ENCODE data around the gene PORCN. TPM values are rescaled to one million over a fixed set of nuclear protein-coding genes. Genes with fewer than 3 reads are reported as not detected.

The PORCN gene
- total RNA-seq (2014; rRNA removed; shearing (Covaris generic); ENCODE audit: low replicate concordance): 1.6 and 11.2 TPM in 2 replicates

GRCh38 chrX:48508400-48509244 is at the start of gene PORCN:
TSS of gene PORCN (plus strand) at chrX:48508992. CDS start at chrX:48509821, 829 bp downstream.
- Histone ChIP-seq H3K9me3 (no peaks in the 10 kb centered on the region), H3K4me3 (peak within 1 kb of the TSS; percentile 59), H3K36me3 (no peaks in the 10 kb centered on the region), H3K27me3 (no peaks in the 10 kb centered on the region)
- peak; percentile 76 for DNase-seq

DNA sequence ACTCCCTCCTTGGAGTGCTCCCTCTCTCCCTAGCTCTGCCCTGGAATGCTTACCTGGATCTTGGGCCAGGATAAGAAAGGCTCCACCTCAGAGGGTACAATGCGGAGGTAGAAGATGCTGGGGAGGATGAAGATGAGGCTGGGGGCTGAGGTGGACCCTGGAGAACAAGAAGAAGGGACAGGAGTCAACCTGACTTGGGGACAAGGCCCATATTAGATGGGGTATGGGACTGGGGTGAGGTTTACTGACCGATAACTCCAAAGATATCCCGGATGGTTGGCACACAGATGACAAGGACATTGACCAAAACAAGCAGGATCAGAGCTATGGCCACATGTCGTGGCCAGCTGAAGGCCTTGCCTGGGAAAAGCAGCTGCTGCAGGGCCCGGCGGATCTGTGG is 49.3 kb upstream of the PORCN start:
- Histone ChIP-seq H3K9me3 (no peaks in the 10 kb centered on the region), H3K36me3 (no peaks in the 10 kb centered on the region), H3K27me3 (no peaks in the 10 kb centered on the region), H3K4me3 (no peak overlapping the region)
- no peak for DNase-seq

GRCh38 chrX:48460031-48460430 is 48.8 kb upstream of the PORCN start:
- H3K27me3 ChIP-seq: no peaks in the 10 kb centered on the region
- DNase-seq: no peak
- no peaks in the 10 kb centered on the region for H3K36me3 ChIP-seq
- no peaks in the 10 kb centered on the region for H3K9me3 ChIP-seq
- H3K4me3 ChIP-seq: no peak overlapping the region

- Histone ChIP-seq H3K9me3 (no peaks in the 10 kb centered on the region), H3K36me3 (no peaks in the 10 kb centered on the region), H3K4me3 (no peak overlapping the region), H3K27me3 (no peaks in the 10 kb centered on the region)
- DNase-seq: no peak
Observed at GRCh38 chrX:48460606-48461005, 48.2 kb upstream of the PORCN start.

GRCh38 chrX:48461830-48462229 is 47.0 kb upstream of the PORCN start:
- no peak overlapping the region for H3K4me3 ChIP-seq
- no peaks in the 10 kb centered on the region for H3K9me3 ChIP-seq
- H3K27me3 ChIP-seq: no peaks in the 10 kb centered on the region
- H3K36me3 ChIP-seq: no peaks in the 10 kb centered on the region
- DNase-seq: no peak

GRCh38 chrX:48465336-48465933 is 43.4 kb upstream of the PORCN start:
- H3K4me3 ChIP-seq: no peak overlapping the region

DNA sequence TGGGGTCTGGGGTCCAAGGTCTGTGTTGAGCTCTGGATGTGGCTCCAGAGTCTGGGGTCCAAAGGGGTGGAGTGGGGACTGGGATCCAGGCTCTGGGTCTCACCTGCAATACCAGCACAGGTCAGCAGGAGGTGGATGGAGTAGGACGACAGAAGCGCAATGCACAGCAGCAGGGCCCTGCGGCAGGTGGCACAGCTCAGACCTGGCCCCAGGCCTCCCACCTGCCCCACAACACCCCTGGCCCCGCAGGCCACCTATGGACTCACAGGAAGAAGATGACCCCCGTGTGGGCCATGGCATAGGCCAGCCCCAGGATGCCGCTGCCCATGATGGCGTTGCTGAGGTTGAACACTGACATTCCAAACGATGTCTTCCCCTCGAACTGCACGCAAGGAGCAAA is 42.1 kb upstream of the PORCN start:
- H3K9me3 ChIP-seq: no peaks in the 10 kb centered on the region
- H3K4me3 ChIP-seq: no peak overlapping the region
- no peak for DNase-seq
- no peaks in the 10 kb centered on the region for H3K27me3 ChIP-seq
- H3K36me3 ChIP-seq: no peaks in the 10 kb centered on the region

More at GRCh38 chrX:48465336-48465933, 43.4 kb upstream of the PORCN start:
- H3K9me3 ChIP-seq: no peaks in the 10 kb centered on the region
- DNase-seq: peak; percentile 78
- H3K36me3 ChIP-seq: no peaks in the 10 kb centered on the region
- H3K27me3 ChIP-seq: no peaks in the 10 kb centered on the region

- Histone ChIP-seq H3K36me3 (no peaks in the 10 kb centered on the region), H3K4me3 (no peak overlapping the region), H3K27me3 (no peaks in the 10 kb centered on the region), H3K9me3 (no peaks in the 10 kb centered on the region)
- DNase-seq: no peak
Observed at GRCh38 chrX:48467281-48467761, 41.5 kb upstream of the PORCN start.

DNA sequence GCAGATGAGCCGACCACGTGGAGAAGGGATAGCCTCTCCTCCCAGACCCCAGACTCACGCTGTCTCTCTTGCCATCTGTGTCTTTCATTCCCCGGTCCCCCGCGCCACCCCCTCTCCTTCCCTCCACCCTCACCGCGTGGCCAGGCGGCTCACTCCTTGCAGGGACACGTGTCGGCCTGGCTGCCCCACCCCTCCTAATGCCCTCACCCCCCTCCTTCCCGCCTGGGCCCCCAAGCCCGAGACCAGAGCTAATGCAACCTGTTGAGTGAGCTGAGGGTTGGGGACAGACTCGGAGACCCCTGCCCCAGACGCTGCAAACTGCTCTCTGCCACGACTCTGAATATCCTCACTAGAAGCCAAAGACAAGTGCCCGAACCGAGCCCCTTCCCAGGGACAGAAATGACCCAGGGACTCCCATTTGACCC is 40.5 kb upstream of the PORCN start:
- no peak overlapping the region for H3K4me3 ChIP-seq
- no peaks in the 10 kb centered on the region for H3K36me3 ChIP-seq
- DNase-seq: no peak
- no peaks in the 10 kb centered on the region for H3K9me3 ChIP-seq
- no peaks in the 10 kb centered on the region for H3K27me3 ChIP-seq

DNA sequence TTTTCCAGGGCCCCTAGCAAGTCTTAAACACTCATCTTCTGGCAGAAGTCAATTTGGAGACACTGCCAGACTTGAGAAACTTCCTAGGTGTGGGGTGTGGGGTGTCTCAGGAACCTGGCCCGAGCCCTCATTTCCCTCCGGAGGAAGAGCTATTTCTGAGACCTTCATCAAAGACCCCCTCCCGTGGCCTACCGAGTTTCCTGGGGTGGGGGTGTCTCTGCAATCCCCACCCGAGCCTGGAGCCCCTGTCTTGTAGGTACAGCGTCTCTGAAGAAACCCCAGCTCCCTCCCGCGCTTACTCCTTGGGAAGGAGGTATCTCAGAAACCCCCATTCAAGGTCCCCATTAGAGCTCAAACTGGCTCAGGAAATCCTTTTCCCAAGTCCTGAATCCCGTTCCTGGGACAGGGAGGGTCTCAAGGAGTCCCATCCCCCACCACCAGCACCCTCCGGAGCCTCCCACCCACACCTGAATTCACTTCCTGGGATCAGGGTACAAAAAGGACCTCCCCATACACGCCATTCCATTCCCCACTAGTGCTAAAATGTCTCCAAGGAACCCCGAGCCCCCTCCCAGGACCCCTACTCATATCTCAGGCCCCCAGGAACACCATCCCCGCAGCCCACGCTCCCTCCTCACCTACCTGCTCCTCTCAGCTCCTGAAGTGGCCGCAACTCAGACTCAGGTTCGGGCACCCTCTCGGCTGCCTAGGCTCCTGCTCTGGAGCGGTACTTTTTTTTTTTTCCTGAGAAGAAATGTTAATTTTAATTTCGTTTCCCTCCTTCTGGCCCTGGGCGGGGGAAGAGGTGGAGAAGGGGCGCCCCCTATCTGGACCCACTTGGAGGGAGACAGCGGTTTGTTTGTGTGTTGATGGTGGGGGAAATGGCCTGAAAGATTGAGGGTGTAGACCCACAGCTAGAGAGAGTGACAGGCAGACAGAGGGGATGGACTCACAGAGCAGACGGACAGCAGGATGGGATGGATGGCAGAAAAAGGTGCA is 39.8 kb upstream of the PORCN start:
- H3K27me3 ChIP-seq: no peaks in the 10 kb centered on the region
- H3K36me3 ChIP-seq: no peaks in the 10 kb centered on the region
- DNase-seq: no peak
- no peak overlapping the region for H3K4me3 ChIP-seq
- H3K9me3 ChIP-seq: no peaks in the 10 kb centered on the region

DNA sequence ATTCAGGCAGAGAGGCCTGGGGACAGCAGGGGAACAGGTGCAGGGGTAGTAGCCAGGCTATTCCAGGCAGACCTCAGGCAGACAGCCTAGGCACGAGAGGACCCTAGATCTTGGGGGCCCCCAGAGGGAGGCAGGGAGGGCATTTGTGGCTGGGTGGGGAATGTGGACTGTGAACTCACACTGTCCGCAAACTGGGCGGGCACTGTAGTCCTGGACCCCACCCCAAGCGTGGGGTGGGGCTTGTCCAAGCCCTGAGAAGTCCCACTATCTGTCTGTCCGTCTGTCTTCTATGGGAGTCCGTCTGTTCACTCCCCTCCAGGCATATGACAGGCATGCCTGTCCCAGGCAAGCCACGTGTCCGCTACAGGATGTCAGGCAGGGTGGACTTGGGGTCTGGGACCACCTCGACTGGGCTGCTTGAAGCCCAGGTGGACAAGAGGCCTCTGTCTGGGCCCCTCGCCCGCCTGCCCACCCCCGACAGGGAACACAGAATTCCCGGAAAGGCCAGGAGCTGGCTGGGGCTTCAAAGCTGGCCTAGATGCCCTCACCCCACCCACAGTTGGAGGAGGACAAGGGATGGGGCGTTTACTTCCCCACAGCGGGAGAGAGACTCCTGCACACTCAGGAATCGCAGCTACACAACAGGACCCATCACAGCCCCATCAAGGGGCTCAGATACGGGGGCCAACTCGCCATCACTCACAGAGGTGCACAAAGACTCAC is 38.5 kb upstream of the PORCN start, which contains the start of gene SLC38A5:
Gene SLC38A5 (minus strand): TSS at position 151 of the 723 bp plus-strand sequence. CDS start 2,336 bp downstream, outside the sequence.
- Histone ChIP-seq H3K27me3 (no peaks in the 10 kb centered on the region), H3K36me3 (no peaks in the 10 kb centered on the region), H3K9me3 (no peaks in the 10 kb centered on the region), H3K4me3 (no peak within 1 kb of the TSS)
- no peak for DNase-seq

GRCh38 chrX:48470833-48471118 is 38.0 kb upstream of the PORCN start:
- Histone ChIP-seq H3K27me3 (no peaks in the 10 kb centered on the region), H3K9me3 (no peaks in the 10 kb centered on the region), H3K4me3 (no peak overlapping the region), H3K36me3 (no peaks in the 10 kb centered on the region)
- DNase-seq: no peak

DNA sequence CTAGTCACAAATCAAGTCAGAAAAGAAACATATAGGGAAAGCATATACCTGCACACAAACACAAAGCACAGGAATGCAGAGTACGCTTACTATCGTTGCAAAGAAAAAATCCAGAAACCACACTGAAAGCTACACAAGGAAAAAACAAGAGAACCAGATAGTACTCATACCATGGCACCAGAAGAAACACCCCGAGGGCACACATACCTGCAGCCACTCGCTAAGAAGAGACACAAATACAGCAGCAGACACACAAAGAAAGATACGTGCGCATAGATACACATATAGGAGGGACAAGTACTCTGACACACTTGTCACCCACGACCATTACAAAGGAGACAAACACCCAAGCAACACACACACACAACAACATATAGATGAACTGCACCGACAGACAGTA is 37.3 kb upstream of the PORCN start:
- no peaks in the 10 kb centered on the region for H3K27me3 ChIP-seq
- H3K4me3 ChIP-seq: no peak overlapping the region
- H3K36me3 ChIP-seq: no peaks in the 10 kb centered on the region
- no peaks in the 10 kb centered on the region for H3K9me3 ChIP-seq
- DNase-seq: no peak

- Histone ChIP-seq H3K9me3 (no peaks in the 10 kb centered on the region), H3K36me3 (no peaks in the 10 kb centered on the region), H3K4me3 (no peak overlapping the region), H3K27me3 (no peaks in the 10 kb centered on the region)
- no peak for DNase-seq
Observed at GRCh38 chrX:48472225-48472624, 36.6 kb upstream of the PORCN start.

GRCh38 chrX:48472851-48473703 is 35.7 kb upstream of the PORCN start:
- DNase-seq: no peak
- Histone ChIP-seq H3K4me3 (no peak overlapping the region), H3K27me3 (no peaks in the 10 kb centered on the region), H3K9me3 (no peaks in the 10 kb centered on the region), H3K36me3 (no peaks in the 10 kb centered on the region)

DNA sequence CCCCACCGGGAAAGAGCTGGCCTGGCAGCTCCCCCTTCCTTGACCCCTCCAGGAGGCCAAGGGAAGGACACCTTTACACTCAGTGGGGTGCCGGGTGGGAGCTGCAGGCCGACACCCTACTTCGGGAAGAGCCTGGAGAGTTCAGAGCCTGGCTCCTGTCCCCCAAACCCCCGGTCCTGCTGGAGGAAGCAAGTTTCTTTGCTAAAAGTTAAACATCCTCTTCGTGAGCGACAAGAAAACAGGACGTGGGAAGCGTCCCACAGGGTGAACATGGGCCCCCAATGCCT is 35.1 kb upstream of the PORCN start:
- no peaks in the 10 kb centered on the region for H3K27me3 ChIP-seq
- no peak overlapping the region for H3K4me3 ChIP-seq
- H3K36me3 ChIP-seq: no peaks in the 10 kb centered on the region
- no peaks in the 10 kb centered on the region for H3K9me3 ChIP-seq
- DNase-seq: no peak
